Stomach smooth muscle (tissue), 2 donors: ENCODE data around the gene ATAD3B.
"Not testable (repeated sequence)": the region's sequence is repeated elsewhere in the genome, so short reads cannot be mapped to it uniquely, and the experiment has no call there.

ENCODE experiments used
- H3K27ac ChIP-seq: one replicate; pipeline ENCODE4 v1.7.0; 2013; ENCODE audit warnings: mild to moderate bottlenecking, low read length, inconsistent platforms
- H3K27me3 ChIP-seq, 2 donors: one replicate each; pipeline ENCODE4 v1.7.0; 2013; ENCODE audit warnings: low read length in 2 of 2; ENCODE audit not compliant: insufficient read depth in 2 of 2, control insufficient read depth in 1 of 2
- H3K36me3 ChIP-seq, 2 donors: one replicate each; pipeline ENCODE4 v1.7.0; 2013; ENCODE audit warnings: low read length in 2 of 2; ENCODE audit not compliant: control insufficient read depth in 2 of 2, insufficient read depth in 2 of 2
- H3K4me1 ChIP-seq: one replicate; pipeline ENCODE4 v1.7.0; 2013; ENCODE audit warnings: low read length; ENCODE audit not compliant: control insufficient read depth, insufficient read depth
- H3K4me3 ChIP-seq, 2 donors: one replicate each; pipeline ENCODE4 v1.7.0; 2013; ENCODE audit warnings: low read length in 2 of 2
- H3K9ac ChIP-seq, 2 donors: one replicate each; pipeline ENCODE4 v1.7.0; 2013; ENCODE audit warnings: low read length in 2 of 2, mild to moderate bottlenecking in 1 of 2
- H3K9me3 ChIP-seq, 2 donors: one replicate each; pipeline ENCODE4 v1.7.0; 2013; ENCODE audit warnings: low read length in 2 of 2; ENCODE audit not compliant: control insufficient read depth in 2 of 2
- donor health status: healthy.
- donor health status: Pancreatic carcinoma.

The ATAD3B gene

DNA sequence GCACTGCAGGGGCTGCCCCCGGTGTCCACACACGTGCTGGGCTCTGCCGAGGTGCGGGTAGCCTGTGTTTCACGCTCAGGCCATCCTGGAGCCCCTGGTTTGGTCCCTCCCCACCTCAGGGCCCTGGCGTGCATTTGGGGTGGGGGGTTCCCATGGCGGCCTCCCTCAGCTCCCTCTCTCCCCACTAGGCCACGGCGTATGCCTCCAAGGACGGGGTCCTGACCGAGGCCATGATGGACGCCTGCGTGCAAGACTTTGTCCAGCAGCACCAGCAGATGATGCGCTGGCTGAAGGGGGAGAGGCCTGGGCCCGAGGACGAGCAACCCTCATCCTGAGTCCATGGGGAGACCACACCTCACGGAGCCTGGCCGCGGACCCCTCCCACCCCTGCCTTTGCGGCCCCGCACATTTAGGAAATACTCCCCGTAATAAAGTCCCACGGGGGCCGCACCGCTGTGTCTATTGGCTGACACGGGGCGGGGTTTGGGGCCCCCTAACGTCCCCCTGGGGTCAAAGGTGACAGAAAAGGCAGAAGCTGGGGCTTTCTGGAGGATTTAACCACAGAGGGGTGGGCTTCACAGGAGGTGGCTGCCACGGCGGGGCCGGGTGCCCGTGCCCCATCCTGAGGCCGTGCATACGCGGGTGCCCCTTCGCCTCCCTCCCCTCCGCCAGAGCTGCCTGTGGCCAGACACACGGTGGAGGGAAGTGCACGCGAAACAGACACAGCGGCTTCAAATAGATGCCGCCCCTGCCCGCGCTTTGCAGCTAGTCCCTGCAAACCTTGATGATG, 3.2 kb upstream of the ATAD3B start:
- H3K9ac ChIP-seq, H3K27me3 ChIP-seq, H3K36me3 ChIP-seq, H3K27ac ChIP-seq, H3K9me3 ChIP-seq, H3K4me3 ChIP-seq: not testable (repeated sequence)
- peaks cover 17% of the 10 kb centered on the region for H3K4me1 ChIP-seq

DNA sequence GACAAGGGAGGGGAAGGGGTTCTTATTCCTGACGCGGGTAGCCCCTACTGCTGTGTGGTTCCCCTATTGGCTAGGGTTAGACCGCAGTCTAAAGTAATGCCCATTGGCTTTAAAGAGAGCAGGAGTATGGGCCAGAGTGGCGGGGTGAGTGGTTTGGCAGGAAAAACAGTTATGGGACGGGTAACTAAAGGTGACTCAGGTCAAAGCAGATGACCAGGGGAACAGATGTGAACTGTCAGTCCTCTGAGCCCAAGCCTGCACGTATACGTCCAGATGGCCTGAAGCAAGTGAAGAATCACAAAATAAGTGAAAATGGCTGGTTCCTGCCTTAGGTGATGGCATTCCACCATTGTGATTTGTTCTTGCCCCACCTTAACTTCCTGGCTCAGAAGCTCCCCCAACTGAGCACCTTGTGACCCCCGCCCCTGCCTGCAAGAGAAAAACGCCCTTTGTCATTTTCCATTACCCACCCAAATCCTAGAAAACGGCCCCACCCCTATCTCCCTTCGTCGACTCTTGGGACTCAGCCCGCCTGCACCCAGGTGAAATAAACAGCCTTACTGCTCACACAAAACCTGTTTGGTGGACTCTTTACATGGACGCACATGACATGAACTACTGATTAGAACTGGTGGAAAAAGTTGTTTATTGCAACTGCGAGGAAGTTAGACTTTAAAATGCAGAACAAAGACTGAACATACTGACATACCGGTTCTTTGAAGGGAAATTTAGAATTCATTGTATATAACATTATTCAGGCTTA, 758 bp upstream of the ATAD3B start:
- Histone ChIP-seq H3K27ac (peak overlapping the region; percentile 74), H3K9me3 (no peaks in the 10 kb centered on the region), H3K4me1 (peaks cover 23% of the 10 kb centered on the region), H3K36me3 (no peaks in the 10 kb centered on the region), H3K9ac (peak overlapping the region; percentile 80 to 83), H3K4me3 (peak overlapping the region; percentile 71 to 83), H3K27me3 (no peaks in the 10 kb centered on the region)

DNA sequence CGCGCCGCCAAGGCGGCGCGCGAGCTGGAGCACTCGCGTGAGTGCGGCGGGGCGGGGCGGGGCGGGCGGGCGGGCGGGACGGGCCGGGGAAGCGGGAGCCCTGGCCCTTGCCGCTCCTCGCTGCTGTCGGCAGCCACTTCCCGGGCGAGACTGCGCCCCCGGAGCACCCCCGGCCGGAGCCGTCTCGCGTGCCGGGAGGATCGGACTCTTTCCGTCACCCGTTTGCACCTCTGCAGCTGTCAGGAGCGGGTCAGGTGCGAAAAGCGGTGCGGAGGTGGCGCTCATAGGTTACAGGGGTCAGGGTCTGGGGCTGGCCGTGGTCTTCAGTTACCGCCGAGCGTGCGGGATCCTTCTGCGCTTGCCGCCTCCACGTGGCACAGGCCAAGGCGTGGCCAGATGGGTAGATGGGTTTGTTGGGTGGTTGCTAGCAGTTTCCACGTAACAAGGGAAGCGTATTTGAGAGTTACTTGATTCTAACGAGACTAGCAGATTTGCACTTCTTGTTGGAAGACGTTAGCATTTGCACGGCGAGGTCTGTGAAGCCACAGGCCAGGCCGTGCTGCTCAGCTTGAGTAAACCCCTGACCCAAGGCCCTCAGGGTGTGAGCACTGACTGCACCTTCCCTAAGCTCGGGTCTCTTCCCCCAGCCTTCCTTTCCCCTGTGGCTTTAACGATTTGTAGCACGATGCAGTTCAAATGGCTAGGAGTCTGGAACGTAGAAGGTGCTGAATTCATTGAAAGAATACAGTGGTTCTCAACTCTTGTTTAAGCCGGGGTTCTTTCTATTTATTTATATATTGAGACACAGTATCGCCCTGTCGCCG, 700 bp downstream of the ATAD3B start:
- peak overlapping the region; percentile 13 to 42 for H3K9ac ChIP-seq
- H3K36me3 ChIP-seq, H3K27me3 ChIP-seq, H3K9me3 ChIP-seq, H3K27ac ChIP-seq: not testable (repeated sequence)
- peak overlapping the region; percentile 60 to 83 for H3K4me3 ChIP-seq
- H3K4me1 ChIP-seq = peaks cover 23% of the 10 kb centered on the region

DNA sequence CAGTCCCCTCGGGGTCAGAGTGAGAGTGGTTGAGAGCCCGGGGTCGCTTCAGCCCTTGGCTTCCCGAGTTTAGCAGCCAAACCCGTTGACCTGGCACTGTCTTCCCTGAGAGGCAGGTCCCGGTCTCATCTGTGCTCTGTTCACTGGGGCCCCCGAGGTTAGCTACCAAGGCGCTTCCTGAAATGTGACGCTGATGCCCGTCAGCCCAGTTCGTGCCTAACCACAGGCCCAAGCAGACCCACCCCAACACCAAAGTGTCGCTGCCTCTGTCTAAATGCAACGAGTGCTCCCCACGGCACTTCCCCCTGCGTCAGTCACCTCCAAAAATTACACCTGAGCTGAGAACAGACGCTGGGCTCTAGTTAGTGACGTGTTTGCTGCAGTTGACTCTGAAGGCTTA, 4.4 kb downstream of the ATAD3B start:
- Histone ChIP-seq H3K4me1 (peaks cover 16% of the 10 kb centered on the region), H3K36me3 (peaks cover 15 to 16% of the 10 kb centered on the region in 2 donors)
- H3K27ac ChIP-seq, H3K9me3 ChIP-seq, H3K9ac ChIP-seq, H3K4me3 ChIP-seq, H3K27me3 ChIP-seq: not testable (repeated sequence)

DNA sequence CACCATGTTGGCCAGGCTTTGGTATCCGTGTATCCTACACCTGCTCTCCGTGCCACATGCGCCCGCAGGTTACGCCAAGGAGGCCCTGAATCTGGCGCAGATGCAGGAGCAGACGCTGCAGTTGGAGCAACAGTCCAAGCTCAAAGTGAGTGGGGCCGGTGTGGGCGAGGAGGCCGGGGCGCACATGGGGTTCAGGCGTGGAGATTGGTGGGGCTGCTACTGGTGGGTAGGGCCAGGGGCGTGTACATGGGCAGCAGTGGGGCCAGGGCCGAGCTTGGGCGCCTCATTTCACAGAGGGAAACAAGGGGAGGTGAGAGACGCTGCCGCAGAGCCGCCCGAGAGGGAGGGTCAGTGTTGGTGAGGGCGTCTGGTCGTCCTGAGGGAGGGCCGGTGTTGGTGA, 5.6 kb downstream of the ATAD3B start:
- peaks cover 13% of the 10 kb centered on the region for H3K4me1 ChIP-seq
- H3K9me3 ChIP-seq = no peaks in the 10 kb centered on the region
- no peaks in the 10 kb centered on the region for H3K27me3 ChIP-seq
- H3K4me3 ChIP-seq = no peak overlapping the region
- H3K36me3 ChIP-seq = peaks cover 15 to 17% of the 10 kb centered on the region in 2 donors
- no peak overlapping the region for H3K9ac ChIP-seq
- no peak overlapping the region for H3K27ac ChIP-seq

DNA sequence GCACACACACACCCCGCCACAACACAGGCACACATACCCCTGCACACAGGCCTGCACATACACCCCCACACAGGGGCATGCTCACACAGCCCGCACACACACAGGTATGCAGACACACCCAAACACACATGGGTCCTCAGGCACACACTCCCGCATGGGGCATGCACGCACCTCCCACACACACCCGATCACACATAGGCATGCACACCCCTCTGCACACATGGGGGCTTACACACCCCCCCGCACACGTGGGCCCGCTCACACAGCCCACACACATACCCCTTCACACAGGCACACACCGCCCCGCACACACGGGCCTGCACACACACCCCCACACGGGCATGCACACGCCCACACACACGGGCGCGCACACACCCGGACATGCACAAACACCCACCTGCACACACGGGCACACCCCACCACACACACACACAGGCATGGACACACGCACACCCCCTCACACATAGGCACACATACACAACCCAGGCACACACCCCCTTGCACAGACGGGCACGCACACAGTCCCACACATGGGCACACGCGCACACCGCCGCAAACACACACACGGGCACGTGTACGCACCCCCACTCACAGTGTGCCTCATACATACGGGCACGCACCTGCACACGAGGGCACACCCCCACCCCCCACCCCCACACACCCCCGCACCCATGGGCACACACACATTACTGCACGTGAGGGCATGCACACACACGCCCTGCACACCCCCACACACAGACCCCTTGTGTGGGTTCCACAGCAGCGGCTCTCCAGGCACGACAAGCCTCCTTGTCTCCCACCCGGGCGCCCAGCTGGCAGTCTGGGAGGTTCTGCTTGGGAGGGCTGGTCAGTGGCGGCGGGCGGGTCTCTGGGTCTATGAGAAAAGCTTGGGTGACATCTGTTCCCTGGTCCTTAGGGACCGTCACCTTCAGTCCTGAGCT, 8.3 kb downstream of the ATAD3B start:
- H3K9me3 ChIP-seq = no peaks in the 10 kb centered on the region
- H3K4me1 ChIP-seq = no peaks in the 10 kb centered on the region
- no peak overlapping the region for H3K27ac ChIP-seq
- no peaks in the 10 kb centered on the region for H3K27me3 ChIP-seq
- peaks cover 23 to 29% of the 10 kb centered on the region in 2 donors for H3K36me3 ChIP-seq
- H3K4me3 ChIP-seq = no peak overlapping the region
- H3K9ac ChIP-seq = no peak overlapping the region

DNA sequence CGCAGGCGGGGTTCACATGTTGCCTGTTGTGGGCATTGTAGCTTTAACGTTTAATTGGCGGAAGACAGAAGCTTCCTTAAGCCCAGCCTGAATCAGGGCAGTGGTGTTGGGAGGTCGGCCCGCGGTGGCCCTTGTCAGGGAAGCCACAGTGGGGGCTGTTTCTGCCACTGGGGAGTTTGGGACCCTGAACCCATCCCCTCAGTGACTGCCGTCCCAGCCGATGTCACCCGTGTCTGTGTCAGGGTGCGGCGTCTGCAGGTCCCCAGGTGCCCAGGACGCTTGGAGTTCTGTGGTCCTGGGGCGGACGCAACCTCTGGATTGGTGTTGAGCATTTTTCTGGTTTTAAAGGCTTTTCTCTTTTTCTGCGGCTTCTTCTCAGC, 8.9 kb downstream of the ATAD3B start:
- not testable (repeated sequence) for H3K27me3 ChIP-seq, H3K27ac ChIP-seq, H3K9ac ChIP-seq, H3K4me1 ChIP-seq, H3K9me3 ChIP-seq, H3K4me3 ChIP-seq
- H3K36me3 ChIP-seq = peaks cover 23 to 29% of the 10 kb centered on the region in 2 donors

DNA sequence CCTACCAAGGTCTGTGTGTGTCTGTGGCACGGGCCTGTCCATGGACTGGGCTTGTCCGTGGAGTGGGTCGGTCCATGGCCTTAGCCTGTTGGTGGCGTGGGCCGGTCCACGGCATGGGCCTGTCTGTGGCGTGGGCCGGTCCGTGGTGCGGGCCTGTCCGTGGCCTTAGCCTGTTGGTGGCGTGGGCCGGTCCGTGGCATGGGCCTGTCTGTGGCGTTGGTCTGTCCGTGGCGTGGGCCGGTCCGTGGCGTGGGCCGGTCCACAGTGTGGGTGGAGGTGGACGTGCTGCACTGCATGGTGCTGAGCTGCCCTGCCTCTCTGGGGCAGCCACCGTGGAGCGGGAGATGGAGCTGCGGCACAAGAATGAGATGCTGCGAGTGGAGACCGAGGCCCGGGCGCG, 10.2 kb downstream of the ATAD3B start:
- peaks cover 23 to 29% of the 10 kb centered on the region in 2 donors for H3K36me3 ChIP-seq
- not testable (repeated sequence) for H3K9me3 ChIP-seq

DNA sequence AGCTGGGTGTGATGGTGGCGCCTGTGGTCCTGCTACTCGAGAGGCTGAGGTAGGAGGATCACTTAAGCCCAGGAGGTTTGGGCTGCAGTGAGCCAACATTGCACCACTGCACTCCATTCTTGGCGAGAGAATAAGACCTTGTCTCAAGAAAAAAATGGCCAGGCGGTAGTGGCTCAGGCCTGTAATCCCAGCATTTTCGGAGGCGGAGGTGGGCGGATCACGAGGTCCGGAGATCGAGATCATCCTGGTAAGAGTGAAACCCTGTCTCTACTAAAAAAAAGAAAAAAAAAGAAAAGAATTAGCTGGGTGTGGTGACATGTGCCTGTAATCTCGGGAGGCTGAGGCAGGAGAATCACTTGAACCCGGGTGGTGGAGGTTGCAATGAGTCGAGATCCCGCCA, 11.3 kb downstream of the ATAD3B start:
- Histone ChIP-seq H3K4me3 (no peak overlapping the region), H3K9me3 (no peaks in the 10 kb centered on the region), H3K36me3 (peaks cover 20 to 30% of the 10 kb centered on the region in 2 donors), H3K27ac (no peak overlapping the region), H3K27me3 (no peaks in the 10 kb centered on the region), H3K9ac (no peak overlapping the region), H3K4me1 (no peaks in the 10 kb centered on the region)

More for the DNA sequence above, 10.2 kb downstream of the ATAD3B start:
- not testable (repeated sequence) for H3K27me3 ChIP-seq, H3K4me1 ChIP-seq, H3K9ac ChIP-seq, H3K4me3 ChIP-seq, H3K27ac ChIP-seq

DNA sequence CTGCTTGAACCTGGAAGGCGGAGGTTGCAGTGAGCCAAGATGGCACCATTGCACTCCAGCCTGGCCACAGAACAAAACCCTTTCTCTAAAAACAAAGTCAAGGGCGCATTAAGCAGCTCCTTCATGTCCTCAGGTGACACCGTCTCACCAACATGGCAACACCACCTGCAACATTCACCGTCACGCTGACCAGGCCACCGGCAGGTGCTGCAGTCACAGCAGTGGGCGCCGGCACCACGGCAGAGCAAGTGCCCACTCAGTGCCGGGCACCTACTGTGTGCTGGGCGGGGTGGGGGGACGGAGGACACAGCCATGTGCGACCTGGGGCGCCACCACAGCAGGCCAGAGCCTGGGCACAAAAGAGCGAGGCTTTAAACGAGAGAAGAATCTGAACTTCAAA, 12.1 kb downstream of the ATAD3B start:
- H3K36me3 ChIP-seq = peaks cover 16 to 29% of the 10 kb centered on the region in 2 donors
- H3K27ac ChIP-seq = no peak overlapping the region
- no peaks in the 10 kb centered on the region for H3K9me3 ChIP-seq
- H3K4me1 ChIP-seq = no peaks in the 10 kb centered on the region
- H3K27me3 ChIP-seq = no peaks in the 10 kb centered on the region
- no peak overlapping the region for H3K9ac ChIP-seq
- H3K4me3 ChIP-seq = no peak overlapping the region
